ENCODE measurements around the gene WBP4. TPM values are rescaled to one million over a fixed set of nuclear protein-coding genes. Genes with fewer than 3 reads are reported as not detected.

Gene WBP4
- total and polyA plus RNA-seq, 8 donors: 7.2 to 24.5 (median 22.4) TPM

DNA sequence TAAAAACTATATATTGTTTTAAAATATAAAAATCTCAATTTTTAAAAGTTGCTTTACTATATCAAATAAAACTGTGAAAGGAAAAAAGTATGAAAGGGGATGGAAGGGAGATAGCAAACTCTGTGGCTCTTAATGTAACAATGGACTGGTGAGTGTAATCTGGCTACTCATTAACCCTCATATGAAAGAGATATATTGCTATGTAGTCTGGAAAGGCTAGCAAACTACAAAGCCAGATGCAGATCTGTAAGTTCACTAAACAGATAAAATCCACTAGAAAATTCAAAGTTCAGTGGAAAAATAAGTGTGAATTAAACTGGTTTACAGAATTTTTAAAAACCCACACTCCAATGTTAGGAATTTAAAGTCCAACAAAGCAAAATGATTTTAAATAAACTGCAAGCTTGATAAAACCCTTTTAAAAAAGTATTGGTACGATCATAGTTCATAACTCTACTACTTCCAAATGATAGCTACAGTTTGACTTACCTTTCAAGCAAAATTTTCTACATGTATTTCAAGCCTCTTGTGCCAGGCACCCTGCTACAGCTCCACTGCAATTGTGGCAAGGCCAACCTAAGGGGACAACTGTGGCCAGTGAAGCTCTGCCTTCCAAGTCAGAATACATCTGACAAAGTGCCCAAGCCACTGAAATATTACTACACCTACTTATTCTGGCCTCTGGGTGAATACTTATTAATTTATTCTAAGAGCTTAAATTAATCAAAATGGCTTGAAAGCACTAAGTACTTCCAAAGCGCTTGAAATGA is 41.5 kb upstream of the WBP4 start:
- Histone ChIP-seq H3K9me3 (no peaks in the 10 kb centered on the region), H3K27ac (peak overlapping the region; percentile 90 to 97), H3K27me3 (no peaks in the 10 kb centered on the region), H3K4me1 (peaks cover 12 to 35% of the 10 kb centered on the region in 2 donors), H3K4me3 (no peak overlapping the region), H3K36me3 (no peaks in the 10 kb centered on the region)
- intact Hi-C loops (cut with DNase I): no loop called here
- no peak for DNase-seq
- no peak for TF ChIP-seq CTCF (IDR thresholded peaks at IDR 0.05)
- peak; percentile 58 for ATAC-seq

DNA sequence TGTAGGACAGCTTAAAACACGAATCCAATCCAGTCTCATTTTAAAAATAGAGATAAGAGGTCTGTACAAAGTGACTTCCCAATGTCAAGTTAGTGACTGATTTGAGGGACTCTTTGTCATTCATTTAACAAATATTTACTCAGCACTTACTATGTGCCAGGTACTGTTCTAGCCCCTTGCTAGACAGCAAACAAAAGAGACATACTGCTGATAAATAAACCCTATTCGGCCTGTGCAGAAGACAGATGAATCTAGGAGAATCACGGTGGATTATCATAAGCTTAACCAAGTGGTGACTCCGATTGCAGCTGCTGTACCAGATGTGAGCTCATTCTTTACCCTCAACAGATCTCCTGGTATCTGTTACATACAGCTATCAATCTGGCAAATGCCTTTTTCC is 35.8 kb upstream of the WBP4 start:
- H3K4me3 ChIP-seq: no peak overlapping the region
- DNase-seq: no peak
- H3K4me1 ChIP-seq: peaks cover 0 to 22% of the 10 kb centered on the region in 2 donors
- no peaks in the 10 kb centered on the region for H3K9me3 ChIP-seq
- H3K27me3 ChIP-seq: no peaks in the 10 kb centered on the region
- H3K36me3 ChIP-seq: no peaks in the 10 kb centered on the region
- peak; percentile 54 for ATAC-seq
- TF ChIP-seq CTCF (IDR thresholded peaks at IDR 0.05): no peak
- intact Hi-C loops (cut with DNase I): no loop called here
- peak overlapping the region in 1 of 2 donors; percentile 50 for H3K27ac ChIP-seq

DNA sequence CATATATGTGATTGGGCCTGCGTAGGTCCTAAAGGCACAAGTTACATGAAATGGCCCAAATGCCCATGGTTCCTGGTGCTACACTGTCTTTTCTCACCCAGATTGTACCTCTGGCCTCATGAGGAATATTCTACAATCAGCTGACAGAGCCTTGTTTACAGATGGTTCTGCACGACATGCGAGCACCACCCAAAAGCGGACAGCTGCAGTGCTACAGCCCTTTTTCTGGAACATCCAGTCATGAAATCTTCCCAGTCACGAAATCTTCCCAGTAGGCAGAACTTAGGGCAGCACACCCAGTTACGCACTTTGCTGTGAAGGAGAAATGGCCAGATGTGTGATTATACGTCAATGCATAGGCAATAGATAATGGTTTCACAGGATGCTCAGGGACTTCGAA is 34.5 kb upstream of the WBP4 start:
- H3K27me3 ChIP-seq: no peaks in the 10 kb centered on the region

GRCh38 chr13:41028051-41028450 is 33.3 kb upstream of the WBP4 start:
- Histone ChIP-seq H3K4me1 (peaks cover 0 to 19% of the 10 kb centered on the region in 2 donors), H3K4me3 (no peak overlapping the region), H3K27me3 (no peaks in the 10 kb centered on the region), H3K27ac (no peak overlapping the region), H3K9me3 (no peaks in the 10 kb centered on the region), H3K36me3 (no peaks in the 10 kb centered on the region)
- TF ChIP-seq CTCF (IDR thresholded peaks at IDR 0.05): no peak
- intact Hi-C loops (cut with DNase I): no loop called here
- no peak for DNase-seq
- no peak for ATAC-seq

More for the DNA sequence above, 34.5 kb upstream of the WBP4 start:
- no peak for ATAC-seq
- H3K9me3 ChIP-seq: no peaks in the 10 kb centered on the region
- H3K4me1 ChIP-seq: peaks cover 0 to 18% of the 10 kb centered on the region in 2 donors
- TF ChIP-seq CTCF (IDR thresholded peaks at IDR 0.05): no peak
- no peak overlapping the region for H3K4me3 ChIP-seq
- H3K36me3 ChIP-seq: no peaks in the 10 kb centered on the region
- intact Hi-C loops (cut with DNase I): no loop called here
- H3K27ac ChIP-seq: no peak overlapping the region
- no peak for DNase-seq

GRCh38 chr13:41029629-41030028 is 31.7 kb upstream of the WBP4 start:
- H3K4me1 ChIP-seq: peaks cover under 1 to 32% of the 10 kb centered on the region in 2 donors
- no peak overlapping the region for H3K27ac ChIP-seq
- no peaks in the 10 kb centered on the region for H3K9me3 ChIP-seq
- intact Hi-C loops (cut with DNase I): no loop called here
- ATAC-seq (no peak), DNase-seq (no peak)
- no peaks in the 10 kb centered on the region for H3K27me3 ChIP-seq
- no peak for TF ChIP-seq CTCF (IDR thresholded peaks at IDR 0.05)
- no peak overlapping the region for H3K4me3 ChIP-seq
- H3K36me3 ChIP-seq: no peaks in the 10 kb centered on the region
